GM12864 (cell line): ENCODE results near the gene TMEM108.

ENCODE experiments used
- DNase-seq: peaks from one replicate; pipeline ENCODE4 v3.0.0-alpha.2; 2011; ENCODE audit warnings: low read depth
- H3K4me3 ChIP-seq: 2 replicates; pipeline ENCODE4 v1.5.1; 2011; ENCODE audit warnings: mild to moderate bottlenecking, low read depth, low read length, control low read depth
- CTCF ChIP-seq: IDR thresholded peaks from 2 replicates; pipeline ENCODE4 v1.5.1; 2011; ENCODE audit warnings: low read depth, mild to moderate bottlenecking, moderate library complexity, low read length, control low read depth, inconsistent platforms; ENCODE audit errors: missing control alignments

Gene TMEM108

GRCh38 chr3:133209871-133210550, 171.8 kb downstream of the TMEM108 start:
- no peak for DNase-seq
- no peak for TF ChIP-seq CTCF
- no peak overlapping the region for H3K4me3 ChIP-seq

GRCh38 chr3:133210656-133211055, 172.5 kb downstream of the TMEM108 start:
- DNase-seq = no peak
- no peak for TF ChIP-seq CTCF
- H3K4me3 ChIP-seq = no peak overlapping the region

- TF ChIP-seq CTCF = no peak
- DNase-seq = peak; percentile 55
- no peak overlapping the region for H3K4me3 ChIP-seq
These were observed 173.3 kb downstream of the TMEM108 start for GRCh38 chr3:133211449-133211848.

- TF ChIP-seq CTCF = no peak
- no peak for DNase-seq
These were observed 173.7 kb downstream of the TMEM108 start for GRCh38 chr3:133211856-133212255.

GRCh38 chr3:133213937-133214336, 175.7 kb downstream of the TMEM108 start:
- H3K4me3 ChIP-seq = no peak overlapping the region
- no peak for TF ChIP-seq CTCF
- no peak for DNase-seq

More at GRCh38 chr3:133211856-133212255, 173.7 kb downstream of the TMEM108 start:
- H3K4me3 ChIP-seq = no peak overlapping the region

GRCh38 chr3:133227813-133228212, 189.6 kb downstream of the TMEM108 start:
- no peak for TF ChIP-seq CTCF
- no peak overlapping the region for H3K4me3 ChIP-seq

GRCh38 chr3:133230195-133230594, 192.0 kb downstream of the TMEM108 start:
- no peak for DNase-seq
- TF ChIP-seq CTCF = no peak
- no peak overlapping the region for H3K4me3 ChIP-seq

More at GRCh38 chr3:133227813-133228212, 189.6 kb downstream of the TMEM108 start:
- DNase-seq = no peak
